Glomerular visceral epithelial cell (primary cell): ENCODE results near the gene NAA25.
"Not testable (repeated sequence)": the region's sequence is repeated elsewhere in the genome, so short reads cannot be mapped to it uniquely, and the experiment has no call there.

Source experiments
- DNase-seq: peaks from one replicate; pipeline ENCODE4 v3.0.0-alpha.2; 2016; ENCODE audit errors: extremely low spot score

The NAA25 gene

DNA sequence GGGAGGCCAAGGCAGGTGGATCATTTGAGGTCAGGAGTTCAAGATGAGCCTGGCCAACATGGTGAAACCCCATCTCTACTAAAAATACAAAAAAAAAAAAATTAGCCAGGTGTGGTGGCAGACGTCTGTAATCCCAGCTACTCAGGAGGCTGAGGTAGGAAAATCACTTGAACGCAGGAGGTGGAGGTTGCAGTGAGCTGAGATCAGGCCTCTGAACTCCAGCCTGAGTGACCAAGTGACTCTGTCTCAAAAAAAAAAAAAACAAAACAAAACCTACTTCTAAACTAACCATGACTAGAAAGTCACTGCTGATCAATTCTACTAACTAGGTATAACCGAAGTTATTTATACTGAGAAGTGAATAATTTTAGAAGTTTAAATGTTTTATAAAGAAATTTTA lies 99.0 kb downstream of the NAA25 start:
- not testable (repeated sequence) for DNase-seq

DNA sequence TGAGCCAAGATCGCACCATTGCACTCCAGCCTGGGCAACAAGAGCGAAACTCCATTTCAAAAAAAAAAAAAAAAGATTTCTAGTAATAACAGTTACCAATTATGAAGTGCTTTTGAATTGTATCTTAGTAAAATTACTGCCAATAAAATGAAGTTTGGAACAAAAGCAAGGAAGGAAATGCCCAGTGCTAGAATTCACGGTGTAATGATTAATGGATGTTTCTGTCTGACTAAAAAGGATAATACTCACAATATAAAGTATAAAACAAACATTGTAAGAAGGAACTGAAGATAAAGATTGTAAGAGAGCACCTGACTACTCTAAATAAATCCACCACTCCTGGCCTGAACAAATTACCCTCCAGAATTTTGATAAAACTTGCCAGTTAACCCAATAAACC lies 99.7 kb downstream of the NAA25 start:
- DNase-seq, result no peak

DNA sequence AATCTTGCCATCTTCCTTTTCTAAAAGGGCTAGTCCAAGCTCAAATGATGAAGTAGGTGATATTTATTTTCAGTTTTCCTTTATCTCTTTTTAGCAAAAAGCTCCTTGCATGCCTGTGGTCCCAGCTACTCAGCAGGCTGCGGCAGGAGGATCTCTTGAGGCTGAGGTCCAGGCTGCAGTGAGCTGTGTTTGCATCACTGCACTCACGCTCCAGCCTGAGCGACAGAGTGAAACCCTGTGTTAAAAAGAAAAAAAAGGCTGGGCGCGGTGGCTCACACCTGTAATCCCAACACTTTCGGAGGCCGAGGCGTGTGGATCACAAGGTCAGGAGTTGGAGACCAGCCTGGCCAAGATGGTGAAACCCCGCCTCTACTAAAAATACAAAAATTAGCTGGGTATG lies 100.6 kb downstream of the NAA25 start:
- DNase-seq, result peak; percentile 38

DNA sequence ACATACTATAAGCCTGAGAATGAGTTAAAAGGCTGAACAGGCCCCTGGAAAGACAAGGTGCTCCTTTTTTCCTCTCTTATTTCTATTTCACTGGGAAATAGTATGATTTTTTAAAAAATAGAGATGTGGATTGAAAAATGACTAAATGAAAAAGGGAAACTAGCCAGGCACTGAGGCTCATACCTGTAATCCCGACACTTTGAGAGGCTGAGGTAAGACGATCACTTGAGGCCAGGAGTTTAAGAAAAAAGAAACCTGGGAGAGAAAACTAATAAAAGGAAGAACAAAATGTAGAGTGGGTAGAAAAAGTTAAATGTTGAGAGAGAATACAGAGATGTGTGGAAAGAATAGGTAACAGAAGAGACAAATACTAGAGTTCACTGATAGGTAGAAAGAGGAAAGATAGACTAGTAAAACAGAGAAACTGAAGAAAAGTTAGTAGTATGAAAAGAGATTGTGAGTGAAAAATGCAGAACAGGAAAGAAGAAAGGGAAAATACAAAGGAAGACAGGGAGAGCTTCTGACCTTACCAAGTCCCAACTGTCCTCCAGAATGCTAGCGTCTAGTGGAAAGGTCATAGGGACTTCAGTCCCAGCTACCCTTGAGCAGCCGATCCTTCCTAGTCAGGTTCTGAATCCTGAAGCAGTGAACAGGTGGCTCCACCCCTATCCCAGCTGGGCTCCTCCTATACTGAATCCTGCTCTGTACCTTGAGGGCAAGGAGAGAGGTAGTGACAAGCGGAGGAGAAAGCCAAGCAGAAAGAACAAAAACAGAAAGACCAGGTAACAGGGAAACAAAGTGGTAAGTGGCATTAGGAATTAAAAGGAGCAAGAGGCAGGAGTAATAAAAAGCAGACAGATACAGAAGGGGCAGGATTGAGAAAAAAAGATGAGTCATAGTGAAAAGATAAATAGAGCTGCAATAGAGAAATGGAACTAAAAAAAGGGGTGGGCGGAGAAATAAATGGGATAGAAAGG lies 102.9 kb downstream of the NAA25 start:
- DNase-seq, result no peak

DNA sequence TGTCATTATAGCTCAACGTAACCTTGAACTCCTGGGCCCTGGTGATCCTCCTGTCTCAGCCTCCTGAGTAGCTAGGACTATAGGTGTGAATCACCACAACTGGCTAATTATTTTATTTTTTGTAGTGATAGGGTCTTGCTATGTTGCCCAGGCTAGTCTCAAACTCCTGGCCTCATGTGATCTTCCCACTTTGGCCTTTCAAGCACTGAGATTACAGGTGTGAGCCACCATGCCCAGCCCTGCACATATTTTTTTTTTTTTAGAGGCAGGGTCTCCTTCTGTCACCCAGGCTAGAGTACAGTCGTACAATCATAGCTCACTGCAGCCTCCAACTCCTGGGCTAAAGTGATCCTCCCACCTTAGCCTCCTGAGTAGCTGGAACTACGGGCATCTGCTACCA lies 104.5 kb downstream of the NAA25 start:
- DNase-seq, result no peak

DNA sequence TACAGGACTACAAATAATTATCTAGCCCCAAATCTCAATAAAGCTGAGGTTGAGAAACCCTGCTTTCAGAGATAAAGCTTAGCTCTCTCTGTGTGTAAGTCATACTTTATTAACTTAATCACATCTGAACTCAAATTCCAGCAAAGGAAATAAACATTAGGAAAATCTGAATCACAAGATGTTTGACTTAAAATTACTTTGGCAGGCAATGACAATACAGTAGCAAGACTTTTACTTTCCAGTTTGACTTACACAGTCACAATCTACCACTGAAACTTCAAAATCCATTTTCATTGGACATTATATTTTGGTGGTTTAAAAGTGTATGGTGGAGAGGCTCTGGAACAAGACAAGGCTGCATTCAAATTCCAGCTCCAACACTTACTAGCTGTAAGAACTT lies 107.0 kb downstream of the NAA25 start:
- no peak for DNase-seq

DNA sequence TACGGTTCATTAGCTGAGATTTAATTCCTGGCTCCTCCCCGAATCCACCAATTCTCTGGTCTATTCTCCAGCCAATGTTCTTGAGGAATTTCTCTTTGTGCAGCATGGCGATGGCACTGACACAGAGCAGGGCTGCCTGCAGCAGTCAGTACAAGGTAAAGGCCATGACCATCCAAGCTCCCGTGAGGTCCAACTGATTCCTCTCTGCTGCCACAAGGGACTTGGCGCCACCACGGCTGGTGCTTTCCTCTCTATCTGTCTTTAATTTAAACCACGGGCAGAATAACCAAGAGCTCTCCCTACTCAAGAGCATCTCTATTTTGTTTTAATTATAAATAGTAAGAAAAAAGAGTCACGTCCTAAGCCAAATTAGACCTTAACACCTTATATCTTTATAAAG lies 107.8 kb downstream of the NAA25 start:
- DNase-seq, result no peak

DNA sequence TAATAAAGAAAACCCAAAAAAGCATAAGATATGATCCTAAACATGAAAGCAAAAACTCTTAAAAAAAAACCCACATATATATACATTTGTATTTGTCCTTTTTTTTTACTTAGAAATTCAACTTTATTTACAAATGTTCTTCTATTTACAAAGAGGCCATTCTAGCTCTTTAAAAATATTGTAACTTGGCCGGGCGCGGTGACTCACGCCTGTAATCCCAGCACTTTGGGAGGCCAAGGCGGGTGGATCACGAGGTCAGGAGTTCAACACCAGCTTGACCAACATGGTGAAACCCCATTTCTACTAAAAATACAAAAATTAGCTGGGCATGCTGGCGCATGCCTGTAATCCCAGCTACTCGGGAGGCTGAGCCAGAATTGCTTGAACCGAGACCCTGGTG lies 109.5 kb downstream of the NAA25 start:
- DNase-seq, result not testable (repeated sequence)

DNA sequence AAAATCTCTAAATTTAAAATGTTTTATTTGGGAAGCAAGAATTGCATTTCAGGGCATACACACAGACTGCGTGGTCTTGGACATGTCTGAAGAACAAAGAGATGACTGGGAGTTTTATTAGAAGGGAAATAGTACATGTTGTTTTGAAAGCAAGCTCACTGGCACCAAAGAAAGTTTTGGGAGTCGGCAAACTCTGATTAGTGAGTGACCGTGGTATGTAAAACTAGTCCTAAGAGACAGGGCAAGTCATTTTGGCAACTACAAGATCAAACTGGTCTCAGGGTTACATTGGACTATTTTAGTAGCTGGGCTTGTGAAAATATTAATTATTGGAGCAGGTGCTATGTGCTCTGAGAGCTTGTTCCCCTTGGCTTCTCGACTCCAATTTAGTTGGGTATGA lies 110.6 kb downstream of the NAA25 start:
- DNase-seq, result no peak

DNA sequence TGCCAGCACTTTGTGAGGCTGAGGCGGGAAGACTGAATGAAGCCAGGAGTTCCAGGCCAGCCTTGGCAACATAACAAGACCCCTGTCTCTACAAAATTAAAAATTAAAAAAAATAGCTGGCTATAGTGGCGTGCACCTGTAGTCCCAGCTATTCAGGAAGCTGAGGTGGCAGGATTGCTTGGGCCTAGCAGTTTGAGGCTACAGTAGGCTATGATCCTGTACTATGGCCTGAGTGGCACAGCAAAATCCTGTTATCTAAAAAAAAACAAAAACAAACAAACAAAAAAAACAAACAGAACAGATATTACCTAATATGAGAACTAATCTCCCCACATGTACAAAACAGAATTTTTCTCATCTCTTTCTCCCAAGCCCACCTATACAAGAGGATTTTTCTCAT lies 111.3 kb downstream of the NAA25 start:
- no peak for DNase-seq

DNA sequence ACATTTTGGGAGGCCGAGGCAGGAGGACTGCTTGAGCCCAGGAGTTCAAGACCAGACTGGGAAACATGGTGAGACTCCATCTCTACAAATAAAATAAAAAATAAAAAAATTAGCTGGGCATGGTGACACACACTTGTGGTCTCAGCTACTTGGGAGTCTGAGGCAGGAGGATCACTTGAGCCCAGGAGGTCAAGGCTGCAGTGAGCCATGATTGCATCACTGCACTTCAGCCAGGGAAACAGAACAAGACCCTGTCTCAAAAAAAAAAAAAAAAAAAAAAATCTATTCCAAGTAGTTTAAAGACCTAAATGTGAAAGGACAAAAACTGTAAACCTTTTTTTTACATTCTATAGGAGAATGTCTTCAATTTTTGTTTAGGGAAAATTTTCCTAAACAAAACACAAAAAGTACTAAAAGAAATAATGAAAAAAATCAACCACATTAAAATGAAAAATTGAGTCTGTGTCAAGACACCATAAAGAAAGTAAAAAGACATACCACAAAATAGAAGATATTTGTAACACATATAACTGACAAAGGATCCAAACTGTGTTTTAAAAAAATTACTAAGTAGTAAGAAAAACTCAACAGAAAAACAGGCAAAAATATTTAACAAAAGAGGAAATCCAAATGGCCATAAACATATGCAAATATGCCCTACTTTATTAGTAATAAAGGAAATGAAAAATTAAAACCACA lies 112.7 kb downstream of the NAA25 start:
- no peak for DNase-seq

DNA sequence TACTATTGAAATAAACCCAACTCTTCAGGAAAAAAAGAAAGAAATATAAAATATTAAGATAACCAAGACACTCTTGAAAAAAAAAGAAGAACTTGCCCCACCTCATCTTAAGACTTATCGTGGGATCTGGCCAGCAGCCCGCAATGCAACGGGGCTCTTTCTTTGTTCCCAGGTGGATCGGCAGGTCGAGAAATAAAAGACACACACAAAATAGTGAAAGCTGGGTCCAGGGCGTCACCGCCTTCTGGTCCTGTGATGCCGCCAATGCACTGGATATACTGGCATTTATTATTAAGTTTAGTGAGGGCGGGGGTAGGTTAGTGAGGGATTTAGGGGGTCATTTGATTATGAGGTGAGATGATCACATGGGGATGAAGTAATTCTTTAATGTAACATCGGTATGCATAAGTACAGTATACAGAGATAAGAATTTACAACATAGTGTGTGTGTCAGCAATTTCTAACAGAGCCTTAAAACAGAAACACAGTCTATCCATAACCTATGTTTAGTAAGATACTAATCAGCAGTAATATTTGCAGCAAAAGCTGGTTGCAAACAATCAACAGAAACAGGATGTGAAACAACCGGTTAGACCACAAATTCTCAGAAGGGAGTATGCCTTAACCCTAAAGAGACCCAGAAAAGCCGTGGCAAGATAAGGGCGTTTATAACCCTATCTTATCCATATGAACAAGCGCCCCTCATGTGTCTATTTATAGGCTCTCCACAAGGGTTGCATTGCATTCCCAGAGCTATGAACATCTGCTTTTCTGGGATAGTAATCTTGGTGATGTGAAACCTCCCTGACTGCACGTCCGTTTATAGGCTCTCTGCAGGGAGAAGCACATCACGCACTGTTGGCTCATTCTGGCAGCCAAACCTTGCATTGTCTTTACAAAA lies 114.1 kb downstream of the NAA25 start:
- not testable (repeated sequence) for DNase-seq

DNA sequence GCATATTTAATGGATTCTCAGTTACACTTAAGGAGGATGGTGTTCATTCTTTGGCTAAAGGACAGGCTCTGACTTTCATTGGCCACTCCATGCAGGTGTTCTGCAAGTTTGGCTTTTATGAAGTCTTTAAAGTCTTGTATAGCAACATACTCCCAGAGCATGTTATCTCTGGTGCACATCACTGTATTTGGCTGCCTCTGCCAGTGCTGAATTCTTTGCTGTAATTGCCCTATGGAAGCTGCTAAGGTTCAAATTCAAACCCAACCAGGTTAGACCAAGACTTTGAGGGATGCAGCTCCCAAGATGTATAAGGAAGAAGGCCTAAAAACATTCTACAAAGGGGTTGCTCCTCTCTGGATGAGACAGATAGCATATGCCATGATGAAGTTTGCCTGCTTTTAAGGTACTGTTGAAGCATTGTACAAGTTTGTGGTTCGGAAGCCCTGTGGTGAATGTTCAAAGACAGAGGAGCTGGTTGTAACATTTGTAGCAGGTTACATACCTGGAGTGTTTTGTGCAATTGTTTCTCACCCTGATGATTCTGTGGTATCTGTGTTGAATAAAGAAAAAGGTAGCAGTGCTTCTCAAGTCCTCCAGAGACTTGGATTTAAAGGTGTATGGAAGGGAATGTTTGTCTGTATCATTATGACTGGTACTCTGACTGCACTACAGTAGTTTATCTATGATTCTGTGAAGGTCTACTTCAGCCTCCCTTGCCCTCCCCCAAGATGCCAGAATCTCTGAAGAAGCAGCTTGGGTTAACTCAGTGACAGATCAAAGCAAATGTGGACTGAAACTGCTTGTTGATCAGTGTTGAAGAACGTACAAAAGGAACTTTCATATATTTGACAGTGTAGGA lies 115.1 kb downstream of the NAA25 start:
- no peak for DNase-seq

DNA sequence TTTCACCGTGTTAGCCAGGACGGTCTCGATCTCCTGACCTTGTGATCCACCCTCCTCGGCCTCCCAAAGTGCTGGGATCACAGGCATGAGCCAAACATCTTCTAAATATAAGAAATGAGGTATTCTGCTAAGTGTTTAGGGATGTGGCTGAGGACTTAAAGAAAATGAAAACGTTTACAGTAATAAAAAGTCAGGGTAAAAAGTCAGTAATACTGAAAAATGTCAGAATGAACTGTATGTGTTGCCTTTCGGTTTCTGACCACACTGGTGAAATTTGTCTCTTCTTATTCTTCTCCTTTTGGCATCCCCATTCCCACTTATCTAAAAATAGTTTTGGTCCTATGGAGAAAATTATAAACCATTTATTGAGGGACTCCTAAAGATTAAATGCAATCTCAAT lies 116.1 kb downstream of the NAA25 start:
- no peak for DNase-seq

DNA sequence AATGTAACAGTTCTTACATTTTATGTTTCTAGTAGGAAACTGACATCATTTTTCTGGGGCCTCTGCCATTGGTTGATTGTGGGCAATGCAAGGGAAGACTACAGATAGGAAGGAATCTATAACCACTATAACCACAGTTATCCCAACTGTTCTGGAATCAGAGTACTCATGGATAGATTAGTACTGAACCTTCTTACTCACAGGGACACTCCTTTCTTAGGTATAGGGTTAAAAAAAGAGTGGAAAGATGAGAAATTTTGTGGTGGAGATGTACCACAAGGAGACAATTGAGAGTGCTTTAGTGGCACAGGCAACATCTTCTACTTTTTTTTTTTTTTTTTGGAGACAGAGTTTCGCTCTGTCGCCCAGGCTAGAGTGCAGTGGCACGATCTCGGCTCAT lies 116.6 kb downstream of the NAA25 start:
- peak; percentile 30 for DNase-seq

DNA sequence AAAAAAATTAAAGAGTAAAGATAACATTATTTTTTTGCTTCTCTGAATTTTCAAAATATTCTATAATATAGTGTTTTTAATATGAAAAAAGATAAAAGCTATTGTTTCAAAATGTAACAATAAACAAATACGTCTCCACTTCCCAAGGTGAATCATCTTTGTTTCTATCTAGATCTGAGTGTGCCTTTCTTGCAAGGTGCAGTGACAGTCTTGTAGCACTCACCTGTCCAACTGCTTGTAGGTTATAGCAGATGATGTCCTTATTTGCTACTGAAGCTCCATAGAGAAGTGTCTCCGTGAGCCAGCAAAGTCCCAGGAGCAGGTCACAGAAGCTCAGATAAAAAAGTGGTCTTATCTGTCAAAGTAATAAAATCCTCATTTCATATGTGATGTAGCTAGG lies 117.0 kb downstream of the NAA25 start:
- no peak for DNase-seq

DNA sequence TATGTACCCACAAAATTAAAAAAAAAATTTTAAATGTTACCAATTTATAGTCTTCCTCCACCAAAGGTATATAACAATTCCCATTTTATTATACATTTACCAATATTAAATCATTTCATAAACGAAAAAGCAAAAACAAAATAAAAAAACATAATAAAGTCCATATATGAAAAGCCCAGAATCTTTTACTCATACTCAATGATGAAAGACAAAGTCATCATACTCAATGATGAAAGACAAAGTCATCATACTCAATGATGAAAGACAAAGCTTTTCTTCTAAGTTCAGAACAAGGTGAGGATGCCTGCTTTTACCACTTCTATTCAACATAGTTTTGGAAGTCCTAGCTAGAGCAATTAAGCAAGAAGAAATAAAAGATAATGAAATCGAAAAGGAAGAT lies 123.8 kb downstream of the NAA25 start:
- no peak for DNase-seq

DNA sequence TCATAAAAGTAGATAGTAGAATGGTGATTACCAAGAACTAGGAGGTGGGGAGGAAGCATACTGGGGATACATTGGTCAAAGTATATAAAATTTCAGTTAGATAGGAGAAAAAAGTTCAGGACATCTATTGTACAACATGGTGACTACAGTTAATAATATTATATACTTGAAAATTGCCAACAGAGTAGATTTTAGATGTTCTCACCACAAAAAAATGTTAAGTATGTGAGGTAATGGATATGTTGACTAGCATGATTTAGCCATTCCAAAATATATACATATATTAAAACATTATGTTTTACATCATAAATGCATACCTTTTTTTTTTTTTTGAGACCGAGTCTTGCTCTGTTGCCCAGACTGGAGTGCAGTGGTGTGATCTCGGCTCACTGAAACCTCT lies 126.6 kb downstream of the NAA25 start:
- no peak for DNase-seq

DNA sequence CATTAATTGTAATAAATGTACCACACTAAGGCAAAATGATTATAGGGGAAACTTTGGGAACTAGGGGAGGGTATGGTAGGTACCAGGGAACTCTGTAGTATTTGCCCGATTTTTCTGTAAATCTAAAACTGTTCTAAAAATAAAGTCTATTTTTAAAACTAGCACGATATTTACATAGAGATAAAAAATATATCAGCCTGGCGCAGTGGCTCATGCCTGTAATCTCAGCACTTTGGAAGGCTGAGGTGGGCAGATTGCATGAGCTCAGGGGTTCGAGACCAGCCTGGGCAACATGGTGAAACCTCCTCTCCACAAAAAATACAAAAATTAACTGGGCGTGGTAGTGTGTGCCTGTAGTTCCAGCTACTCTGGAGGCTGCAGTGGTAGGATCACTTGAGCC lies 128.0 kb downstream of the NAA25 start:
- no peak for DNase-seq

DNA sequence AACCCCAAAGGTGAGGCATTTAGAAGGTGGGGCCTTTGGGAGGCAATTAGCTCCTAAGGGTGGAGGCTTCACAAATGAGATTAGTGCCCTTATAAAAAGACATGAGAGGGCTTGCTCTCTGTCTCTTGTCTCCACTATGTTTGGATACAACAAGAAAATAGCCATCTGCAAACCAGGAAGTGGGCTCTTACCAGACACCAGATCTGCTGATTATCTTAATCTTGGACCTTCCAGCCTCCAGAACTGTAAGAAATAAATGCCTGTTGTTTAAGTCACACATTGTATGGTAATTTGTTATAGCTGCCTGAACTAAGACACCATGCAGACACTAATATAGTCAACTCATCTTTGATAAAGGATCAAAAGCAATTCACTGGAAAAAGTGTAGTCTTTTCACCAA lies 130.0 kb downstream of the NAA25 start:
- no peak for DNase-seq

DNA sequence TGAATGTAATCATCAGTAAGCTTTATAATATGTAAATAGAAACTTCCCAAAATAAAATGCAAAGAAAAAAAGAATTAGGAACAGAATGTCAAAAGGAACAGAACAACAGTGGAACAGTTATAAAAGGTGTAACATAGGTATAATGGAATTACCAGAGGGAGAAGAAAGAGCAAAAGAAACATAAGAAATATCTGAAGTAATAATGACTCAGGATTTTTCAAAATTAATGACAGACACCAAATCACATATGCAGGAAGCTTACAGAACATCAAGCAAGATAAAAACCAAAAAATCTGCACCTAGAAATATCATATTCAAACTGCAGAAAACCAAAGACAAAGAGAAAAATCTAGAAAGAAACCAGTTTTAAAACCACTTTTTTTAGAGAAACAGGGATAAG lies 131.7 kb downstream of the NAA25 start:
- no peak for DNase-seq
